Glutamatergic neuron (in vitro differentiated cells): ENCODE data around the gene RTN3. TPM values are rescaled to one million over a fixed set of nuclear protein-coding genes. Genes with fewer than 3 reads are reported as not detected.

ENCODE experiments used
- DNase-seq: peaks from one replicate; pipeline ENCODE4 v3.0.0; 2022
- H3K27ac Mint-ChIP-seq: one replicate; pipeline ENCODE4 v1.8.0; 2020; ENCODE audit warnings: mild to moderate bottlenecking, mixed read lengths, inconsistent platforms; ENCODE audit not compliant: unreplicated experiment
- H3K27me3 Mint-ChIP-seq: one replicate; pipeline ENCODE4 v1.8.0; 2020; ENCODE audit warnings: mild to moderate bottlenecking, moderate library complexity, mixed read lengths, inconsistent platforms; ENCODE audit not compliant: unreplicated experiment
- H3K36me3 Mint-ChIP-seq: one replicate; pipeline ENCODE4 v1.8.0; 2020; ENCODE audit warnings: mild to moderate bottlenecking, mixed read lengths, inconsistent platforms; ENCODE audit not compliant: unreplicated experiment
- H3K4me1 Mint-ChIP-seq: one replicate; pipeline ENCODE4 v1.8.0; 2020; ENCODE audit warnings: mild to moderate bottlenecking, low read depth, mixed read lengths, inconsistent platforms; ENCODE audit not compliant: unreplicated experiment
- H3K4me3 Mint-ChIP-seq: one replicate; pipeline ENCODE4 v1.8.0; 2020; ENCODE audit warnings: mild to moderate bottlenecking, mixed read lengths, inconsistent platforms; ENCODE audit not compliant: unreplicated experiment
- H3K9me3 Mint-ChIP-seq: one replicate; pipeline ENCODE4 v1.8.0; 2020; ENCODE audit warnings: mild to moderate bottlenecking, moderate library complexity, mixed read lengths, inconsistent platforms; ENCODE audit not compliant: unreplicated experiment
- CTCF ChIP-seq: fragments of 200-600 bp; sonication (generic); IDR thresholded peaks from one replicate; pipeline ENCODE4 v1.5.0; 2021; ENCODE audit not compliant: partially characterized antibody, unreplicated experiment
- total RNA-seq: library from RNA; stranded (reverse); fragmentation: NEBNext Ultra II Directional; extraction: Animal tissue kit (Norgen Biotek cat#: 25700); gene quantifications from one replicate; pipeline ENCODE4 v1.2.1, GENCODE V29; 2021; ENCODE audit not compliant: unreplicated experiment

Gene RTN3
- total RNA-seq, 1 donor from 2014 or later = 338 TPM

GRCh38 chr11:63709336-63709884 lies 28.1 kb downstream of the RTN3 start:
- no peak for TF ChIP-seq CTCF
- Mint-ChIP-seq H3K36me3 (no peaks in the 10 kb centered on the region), H3K27ac (no peak overlapping the region), H3K9me3 (peaks cover 4% of the 10 kb centered on the region), H3K4me1 (peaks cover 7% of the 10 kb centered on the region), H3K4me3 (no peak overlapping the region), H3K27me3 (peaks cover 2% of the 10 kb centered on the region)
- DNase-seq = no peak

GRCh38 chr11:63710476-63711217 lies 29.3 kb downstream of the RTN3 start:
- peaks cover 2% of the 10 kb centered on the region for H3K27me3 Mint-ChIP-seq
- H3K27ac Mint-ChIP-seq = no peak overlapping the region
- no peak for DNase-seq
- H3K4me1 Mint-ChIP-seq = peaks cover 7% of the 10 kb centered on the region
- no peak for TF ChIP-seq CTCF
- H3K9me3 Mint-ChIP-seq = peaks cover 2% of the 10 kb centered on the region
- H3K36me3 Mint-ChIP-seq = no peaks in the 10 kb centered on the region
- H3K4me3 Mint-ChIP-seq = no peak overlapping the region

GRCh38 chr11:63711838-63712237 lies 30.5 kb downstream of the RTN3 start:
- Mint-ChIP-seq H3K9me3 (peaks cover 2% of the 10 kb centered on the region), H3K4me3 (no peak overlapping the region), H3K4me1 (peaks cover 7% of the 10 kb centered on the region), H3K36me3 (no peaks in the 10 kb centered on the region), H3K27ac (no peak overlapping the region), H3K27me3 (peaks cover 2% of the 10 kb centered on the region)
- no peak for TF ChIP-seq CTCF
- DNase-seq = no peak

- Mint-ChIP-seq H3K9me3 (peaks cover 2% of the 10 kb centered on the region), H3K27ac (no peak overlapping the region), H3K27me3 (peaks cover 2% of the 10 kb centered on the region), H3K4me3 (no peak overlapping the region), H3K4me1 (peaks cover 9% of the 10 kb centered on the region), H3K36me3 (no peaks in the 10 kb centered on the region)
- no peak for TF ChIP-seq CTCF
- DNase-seq = no peak
Measured at GRCh38 chr11:63713766-63714165, 32.5 kb downstream of the RTN3 start.

- peaks cover 3% of the 10 kb centered on the region for H3K4me1 Mint-ChIP-seq
- H3K36me3 Mint-ChIP-seq = no peaks in the 10 kb centered on the region
- H3K4me3 Mint-ChIP-seq = no peak overlapping the region
- H3K27ac Mint-ChIP-seq = no peak overlapping the region
- no peaks in the 10 kb centered on the region for H3K9me3 Mint-ChIP-seq
- no peak for TF ChIP-seq CTCF
- no peak for DNase-seq
- no peaks in the 10 kb centered on the region for H3K27me3 Mint-ChIP-seq
Measured at GRCh38 chr11:63716046-63716445, 34.7 kb downstream of the RTN3 start.
